22Rv1 (cell line): ENCODE results near the gene ARPC5L.

Source experiments
- H3K27ac ChIP-seq: fragments of 450-650 bp; 2 replicates; pipeline ENCODE4 v1.5.1; 2017
- CTCF ChIP-seq: fragments of 450-650 bp; IDR thresholded peaks from 2 replicates; pipeline ENCODE4 v1.5.1; 2017; ENCODE audit warnings: mild to moderate bottlenecking
- ZFX ChIP-seq: fragments of 450-650 bp; IDR thresholded peaks from 2 replicates; pipeline ENCODE4 v1.6.1; 2017; ENCODE audit warnings: antibody characterized with exemption, borderline replicate concordance

Gene ARPC5L

GRCh38 chr9:124858330-124859046, 3.4 kb upstream of the ARPC5L start:
- no peak overlapping the region for H3K27ac ChIP-seq
- no peak for TF ChIP-seq CTCF
- TF ChIP-seq ZFX = no peak

- peak overlapping the region; percentile 92 for H3K27ac ChIP-seq
- TF ChIP-seq CTCF (no peak), ZFX (no peak)
Measured at GRCh38 chr9:124859803-124860581, 1.9 kb upstream of the ARPC5L start.

GRCh38 chr9:124860582-124861341, 1.2 kb upstream of the ARPC5L start:
- TF ChIP-seq CTCF = no peak
- TF ChIP-seq ZFX = no peak
- peak overlapping the region; percentile 92 for H3K27ac ChIP-seq

- TF ChIP-seq ZFX (no peak), CTCF (no peak)
- H3K27ac ChIP-seq = peak overlapping the region; percentile 34; the same call in 1 of the 2 replicates
Measured at GRCh38 chr9:124863371-124863871, 1.5 kb downstream of the ARPC5L start.

GRCh38 chr9:124868511-124869465, 6.9 kb downstream of the ARPC5L start:
- no peak for TF ChIP-seq ZFX
- TF ChIP-seq CTCF = peak; percentile 65

GRCh38 chr9:124869466-124869985, 7.6 kb downstream of the ARPC5L start:
- H3K27ac ChIP-seq = peak overlapping the region; percentile 98
- TF ChIP-seq CTCF = no peak
- no peak for TF ChIP-seq ZFX

More at GRCh38 chr9:124868511-124869465, 6.9 kb downstream of the ARPC5L start:
- peak overlapping the region; percentile 98 for H3K27ac ChIP-seq
